DND-41 (cell line): ENCODE results near the gene RAB44.

ENCODE experiments used
- ATAC-seq: fragments of 200-7000 bp; cut with Tn5 transposase; 3 replicates; pipeline ENCODE4 v1.9.1; 2021; ENCODE audit warnings: low read depth; ENCODE audit not compliant: insufficient read depth
- DNase-seq: peaks from one replicate; pipeline ENCODE4 v3.0.0-alpha.2; 2020
- H2AFZ ChIP-seq: 2 replicates; pipeline ENCODE4 v1.6.0; 2012; ENCODE audit warnings: low read depth, low read length
- H3K27ac ChIP-seq: 2 replicates; pipeline ENCODE4 v1.5.1; 2012; ENCODE audit warnings: low read length, inconsistent platforms
- H3K27me3 ChIP-seq: fragments of 200-600 bp; sonication (generic); 2 replicates; pipeline ENCODE4 v1.6.0; 2012; ENCODE audit warnings: low read length, mild to moderate bottlenecking, inconsistent platforms; ENCODE audit not compliant: insufficient read depth, poor library complexity
- H3K36me3 ChIP-seq: 2 replicates; pipeline ENCODE4 v1.5.1; 2012; ENCODE audit warnings: low read length, inconsistent platforms; ENCODE audit not compliant: insufficient read depth
- H3K4me1 ChIP-seq: 2 replicates; pipeline ENCODE4 v1.5.1; 2012; ENCODE audit warnings: mild to moderate bottlenecking, low read length; ENCODE audit not compliant: insufficient read depth
- H3K4me2 ChIP-seq: 2 replicates; pipeline ENCODE4 v1.6.0; 2012; ENCODE audit warnings: mild to moderate bottlenecking, moderate library complexity, low read length, inconsistent platforms; ENCODE audit not compliant: insufficient read depth
- H3K4me3 ChIP-seq, 2 experiments: fragments of 200-600 bp in 1 of 2; shearing (Covaris generic) in 1 of 2; 2 replicates each; pipeline ENCODE4 v1.5.1; 2012 to 2016; ENCODE audit warnings: inconsistent platforms in 2 of 2, low read length in 2 of 2, mild to moderate bottlenecking in 2 of 2, low read depth in 1 of 2, moderate library complexity in 1 of 2
- H3K79me2 ChIP-seq: 2 replicates; pipeline ENCODE4 v1.6.0; 2012; ENCODE audit warnings: low read length, inconsistent platforms; ENCODE audit not compliant: insufficient read depth
- H3K9ac ChIP-seq: 2 replicates; pipeline ENCODE4 v1.6.0; 2012; ENCODE audit warnings: low read depth, mild to moderate bottlenecking, inconsistent platforms, low read length, moderate library complexity
- H3K9me3 ChIP-seq: 2 replicates; pipeline ENCODE4 v1.5.1; 2012; ENCODE audit warnings: low read length, moderate library complexity, mild to moderate bottlenecking, inconsistent platforms; ENCODE audit not compliant: insufficient read depth, severe bottlenecking
- H4K20me1 ChIP-seq: 2 replicates; pipeline ENCODE4 v1.6.0; 2012; ENCODE audit warnings: low read length; ENCODE audit not compliant: insufficient read depth
- EZH2 ChIP-seq: IDR thresholded peaks from 3 replicates; pipeline ENCODE4 v1.6.1; 2012; ENCODE audit warnings: borderline replicate concordance, low read depth, mild to moderate bottlenecking, moderate library complexity, low read length, inconsistent platforms; ENCODE audit not compliant: severe bottlenecking
- TF ChIP-seq, protein P1 (sequence below): IDR thresholded peaks from 2 replicates; pipeline ENCODE4 v1.5.1; 2012; ENCODE audit warnings: borderline replicate concordance, low read length, moderate library complexity, mild to moderate bottlenecking; ENCODE audit not compliant: poor library complexity, severe bottlenecking; ENCODE audit errors: extremely low read depth

The RAB44 gene

GRCh38 chr6:36751091-36751490 is 53.5 kb downstream of the RAB44 start:
- no peak for TF ChIP-seq EZH2
- TF ChIP-seq, protein P1, sequence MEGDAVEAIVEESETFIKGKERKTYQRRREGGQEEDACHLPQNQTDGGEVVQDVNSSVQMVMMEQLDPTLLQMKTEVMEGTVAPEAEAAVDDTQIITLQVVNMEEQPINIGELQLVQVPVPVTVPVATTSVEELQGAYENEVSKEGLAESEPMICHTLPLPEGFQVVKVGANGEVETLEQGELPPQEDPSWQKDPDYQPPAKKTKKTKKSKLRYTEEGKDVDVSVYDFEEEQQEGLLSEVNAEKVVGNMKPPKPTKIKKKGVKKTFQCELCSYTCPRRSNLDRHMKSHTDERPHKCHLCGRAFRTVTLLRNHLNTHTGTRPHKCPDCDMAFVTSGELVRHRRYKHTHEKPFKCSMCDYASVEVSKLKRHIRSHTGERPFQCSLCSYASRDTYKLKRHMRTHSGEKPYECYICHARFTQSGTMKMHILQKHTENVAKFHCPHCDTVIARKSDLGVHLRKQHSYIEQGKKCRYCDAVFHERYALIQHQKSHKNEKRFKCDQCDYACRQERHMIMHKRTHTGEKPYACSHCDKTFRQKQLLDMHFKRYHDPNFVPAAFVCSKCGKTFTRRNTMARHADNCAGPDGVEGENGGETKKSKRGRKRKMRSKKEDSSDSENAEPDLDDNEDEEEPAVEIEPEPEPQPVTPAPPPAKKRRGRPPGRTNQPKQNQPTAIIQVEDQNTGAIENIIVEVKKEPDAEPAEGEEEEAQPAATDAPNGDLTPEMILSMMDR = no peak
- Histone ChIP-seq H3K4me2 (no peak overlapping the region), H3K79me2 (no peaks in the 10 kb centered on the region), H3K36me3 (no peaks in the 10 kb centered on the region), H3K4me3 (no peak overlapping the region), H2AFZ (no peak overlapping the region), H3K27me3 (no peaks in the 10 kb centered on the region), H3K9me3 (no peaks in the 10 kb centered on the region), H3K9ac (no peak overlapping the region), H4K20me1 (no peaks in the 10 kb centered on the region), H3K4me1 (no peaks in the 10 kb centered on the region), H3K27ac (no peak overlapping the region)
- DNase-seq = no peak
- ATAC-seq = no peak

DNA sequence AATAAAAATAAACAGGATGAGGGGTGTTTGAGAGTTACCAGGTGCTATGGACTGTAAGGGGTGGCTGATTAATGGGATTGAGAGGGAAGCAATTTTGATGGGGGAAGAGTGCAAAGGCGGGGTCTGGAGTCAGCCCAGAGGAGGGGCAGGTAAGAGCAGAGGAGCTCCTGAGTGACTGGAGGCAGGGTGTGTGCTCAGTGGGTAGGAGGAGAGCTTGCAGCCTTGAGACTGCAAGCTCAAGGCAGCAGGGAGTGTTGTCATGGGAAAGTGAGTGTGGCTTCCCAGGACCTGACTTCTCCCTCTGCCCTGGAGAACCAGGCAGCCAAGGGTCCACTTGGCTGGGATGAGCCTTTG is 54.2 kb downstream of the RAB44 start:
- H3K36me3 ChIP-seq = no peaks in the 10 kb centered on the region
- no peak for DNase-seq
- no peaks in the 10 kb centered on the region for H4K20me1 ChIP-seq
- H3K4me3 ChIP-seq = no peak overlapping the region
- H3K27ac ChIP-seq = no peak overlapping the region
- H3K27me3 ChIP-seq = no peaks in the 10 kb centered on the region
- no peak overlapping the region for H2AFZ ChIP-seq
- H3K9me3 ChIP-seq = no peaks in the 10 kb centered on the region
- no peak for TF ChIP-seq EZH2
- TF ChIP-seq, protein P1 = no peak
- ATAC-seq = no peak
- H3K9ac ChIP-seq = no peak overlapping the region
- H3K4me2 ChIP-seq = no peak overlapping the region
- H3K79me2 ChIP-seq = no peaks in the 10 kb centered on the region
- H3K4me1 ChIP-seq = no peaks in the 10 kb centered on the region

- Histone ChIP-seq H3K4me1 (no peaks in the 10 kb centered on the region), H2AFZ (no peak overlapping the region), H3K4me3 (no peak overlapping the region), H3K9me3 (no peaks in the 10 kb centered on the region), H4K20me1 (no peaks in the 10 kb centered on the region), H3K27me3 (no peaks in the 10 kb centered on the region), H3K9ac (no peak overlapping the region), H3K27ac (no peak overlapping the region), H3K4me2 (no peak overlapping the region), H3K79me2 (no peaks in the 10 kb centered on the region), H3K36me3 (no peaks in the 10 kb centered on the region)
- no peak for TF ChIP-seq EZH2
- TF ChIP-seq, protein P1 = no peak
- no peak for ATAC-seq
- DNase-seq = no peak
Observed at GRCh38 chr6:36752187-36752885, 54.7 kb downstream of the RAB44 start.
